ENCODE data around the gene ACSM4.
"Not testable (repeated sequence)": the region's sequence is repeated elsewhere in the genome, so short reads cannot be mapped to it uniquely, and the experiment has no call there.

The ACSM4 gene

GRCh38 chr12:7303772-7304171 is at the start of gene ACSM4:
Gene ACSM4 (plus strand): TSS chr12:7304072. CDS start chr12:7304332, 260 bp downstream.
- DNase-seq (ENCODE audit: low read depth in 3 of 3, low spot score in 1 of 3) = no peak

GRCh38 chr12:7259060-7259459 is 44.8 kb upstream of the ACSM4 start:
- no peak for DNase-seq (ENCODE audit: low read depth in 3 of 3, low spot score in 1 of 3)

GRCh38 chr12:7264538-7264937 is 39.3 kb upstream of the ACSM4 start:
- DNase-seq (ENCODE audit: low read depth in 3 of 3, low spot score in 1 of 3) = no peak

- no peak for DNase-seq (ENCODE audit: low read depth in 3 of 3, low spot score in 1 of 3)
Observed at GRCh38 chr12:7265251-7265650, 38.6 kb upstream of the ACSM4 start.

- no peak for DNase-seq (ENCODE audit: low read depth in 3 of 3, low spot score in 1 of 3)
Observed at GRCh38 chr12:7269273-7269672, 34.6 kb upstream of the ACSM4 start.

- no peak for DNase-seq (ENCODE audit: low read depth in 3 of 3, low spot score in 1 of 3)
Observed at GRCh38 chr12:7271893-7272514, 31.9 kb upstream of the ACSM4 start.

GRCh38 chr12:7275482-7275881 is 28.4 kb upstream of the ACSM4 start:
- not testable (repeated sequence) for DNase-seq (ENCODE audit: low read depth in 3 of 3, low spot score in 1 of 3)

GRCh38 chr12:7282844-7283243 is 21.0 kb upstream of the ACSM4 start:
- DNase-seq (ENCODE audit: low read depth in 3 of 3, low spot score in 1 of 3) = no peak

- DNase-seq (ENCODE audit: low read depth in 3 of 3, low spot score in 1 of 3) = no peak
Observed at GRCh38 chr12:7289743-7290142, 14.1 kb upstream of the ACSM4 start.

- not testable (repeated sequence) for DNase-seq (ENCODE audit: low read depth in 3 of 3, low spot score in 1 of 3)
Observed at GRCh38 chr12:7290588-7290987, 13.3 kb upstream of the ACSM4 start.

GRCh38 chr12:7292300-7292699 is 11.6 kb upstream of the ACSM4 start:
- no peak for DNase-seq (ENCODE audit: low read depth in 3 of 3, low spot score in 1 of 3)

GRCh38 chr12:7293670-7294069 is 10.2 kb upstream of the ACSM4 start:
- DNase-seq (ENCODE audit: low read depth in 3 of 3, low spot score in 1 of 3) = no peak

GRCh38 chr12:7295529-7295928 is 8.3 kb upstream of the ACSM4 start:
- no peak for DNase-seq (ENCODE audit: low read depth in 3 of 3, low spot score in 1 of 3)

- no peak for DNase-seq (ENCODE audit: low read depth in 3 of 3, low spot score in 1 of 3)
Observed at GRCh38 chr12:7297865-7298264, 6.0 kb upstream of the ACSM4 start.

GRCh38 chr12:7302266-7302986 is 1.4 kb upstream of the ACSM4 start:
- no peak for DNase-seq (ENCODE audit: low read depth in 3 of 3, low spot score in 1 of 3)

GRCh38 chr12:7303230-7303629 is 642 bp upstream of the ACSM4 start:
- DNase-seq (ENCODE audit: low read depth in 3 of 3, low spot score in 1 of 3) = no peak

GRCh38 chr12:7304456-7304855 is 584 bp downstream of the ACSM4 start:
- no peak for DNase-seq (ENCODE audit: low read depth in 3 of 3, low spot score in 1 of 3)

GRCh38 chr12:7310070-7310469 is 6.2 kb downstream of the ACSM4 start:
- no peak for DNase-seq (ENCODE audit: low read depth in 3 of 3, low spot score in 1 of 3)

- DNase-seq (ENCODE audit: low read depth in 3 of 3, low spot score in 1 of 3) = no peak
Observed at GRCh38 chr12:7319930-7320329, 16.1 kb downstream of the ACSM4 start.

- DNase-seq (ENCODE audit: low read depth in 3 of 3, low spot score in 1 of 3) = no peak
Observed at GRCh38 chr12:7321624-7322023, 17.8 kb downstream of the ACSM4 start.

- DNase-seq (ENCODE audit: low read depth in 3 of 3, low spot score in 1 of 3) = no peak
Observed at GRCh38 chr12:7322599-7322998, 18.7 kb downstream of the ACSM4 start.

GRCh38 chr12:7324176-7324575 is 20.3 kb downstream of the ACSM4 start:
- DNase-seq (ENCODE audit: low read depth in 3 of 3, low spot score in 1 of 3) = no peak

- no peak for DNase-seq (ENCODE audit: low read depth in 3 of 3, low spot score in 1 of 3)
Observed at GRCh38 chr12:7327918-7328317, 24.0 kb downstream of the ACSM4 start.
